ENCODE results near the gene SSBP3. TPM values are rescaled to one million over a fixed set of nuclear protein-coding genes. Genes with fewer than 3 reads are reported as not detected.

SSBP3 gene
- total RNA-seq, 1 donor from 2014 or later = 44.0 TPM

- Histone ChIP-seq H3K27ac (peak overlapping the region; percentile 66), H3K9me3 (no peaks in the 10 kb centered on the region), H3K4me3 (no peak overlapping the region), H3K4me1 (peaks cover 37% of the 10 kb centered on the region), H3K27me3 (ENCODE audit: low read depth) (no peaks in the 10 kb centered on the region), H3K36me3 (no peaks in the 10 kb centered on the region)
- intact Hi-C loops (cut with DNase I) = no loop called here
- ATAC-seq = peak; percentile 69 to 79
- TF ChIP-seq CTCF (IDR thresholded peaks at IDR 0.05) = no peak
- DNase-seq = no peak
Observed at GRCh38 chr1:54298284-54299033, 107.7 kb downstream of the SSBP3 start.

- ATAC-seq = peak in 1 of 2 donors; percentile 3
- H3K4me1 ChIP-seq = peaks cover 32% of the 10 kb centered on the region
- no peak for TF ChIP-seq CTCF (IDR thresholded peaks at IDR 0.05)
- intact Hi-C loops (cut with DNase I) = no loop called here
- no peaks in the 10 kb centered on the region for H3K9me3 ChIP-seq
- DNase-seq = no peak
- H3K36me3 ChIP-seq = no peaks in the 10 kb centered on the region
- no peaks in the 10 kb centered on the region for H3K27me3 ChIP-seq (ENCODE audit: low read depth)
- no peak overlapping the region for H3K4me3 ChIP-seq
- H3K27ac ChIP-seq = peak overlapping the region; percentile 66
Observed at GRCh38 chr1:54297596-54298283, 108.5 kb downstream of the SSBP3 start.

- no peaks in the 10 kb centered on the region for H3K27me3 ChIP-seq (ENCODE audit: low read depth)
- DNase-seq (no peak), ATAC-seq (no peak)
- H3K9me3 ChIP-seq = no peaks in the 10 kb centered on the region
- peak overlapping the region; percentile 20 for H3K27ac ChIP-seq
- no peak overlapping the region for H3K4me3 ChIP-seq
- TF ChIP-seq CTCF (IDR thresholded peaks at IDR 0.05) = no peak
- intact Hi-C loops (cut with DNase I) = no loop called here
- H3K4me1 ChIP-seq = peaks cover 32% of the 10 kb centered on the region
- H3K36me3 ChIP-seq = no peaks in the 10 kb centered on the region
Observed at GRCh38 chr1:54296666-54297065, 109.5 kb downstream of the SSBP3 start.

GRCh38 chr1:54294887-54295286 lies 111.3 kb downstream of the SSBP3 start:
- Histone ChIP-seq H3K36me3 (no peaks in the 10 kb centered on the region), H3K9me3 (no peaks in the 10 kb centered on the region), H3K4me1 (peaks cover 45% of the 10 kb centered on the region), H3K4me3 (no peak overlapping the region), H3K27me3 (ENCODE audit: low read depth) (no peaks in the 10 kb centered on the region), H3K27ac (no peak overlapping the region)
- TF ChIP-seq CTCF (IDR thresholded peaks at IDR 0.05) = no peak
- no peak for ATAC-seq
- intact Hi-C loops (cut with DNase I) = no loop called here
- DNase-seq = no peak

- no peaks in the 10 kb centered on the region for H3K9me3 ChIP-seq
- H3K4me3 ChIP-seq = no peak overlapping the region
- intact Hi-C loops (cut with DNase I) = no loop called here
- H3K36me3 ChIP-seq = no peaks in the 10 kb centered on the region
- H3K4me1 ChIP-seq = peaks cover 42% of the 10 kb centered on the region
- no peak overlapping the region for H3K27ac ChIP-seq
- TF ChIP-seq CTCF (IDR thresholded peaks at IDR 0.05) = no peak
- no peaks in the 10 kb centered on the region for H3K27me3 ChIP-seq (ENCODE audit: low read depth)
- no peak for ATAC-seq
- no peak for DNase-seq
Observed at GRCh38 chr1:54292002-54292911, 113.9 kb downstream of the SSBP3 start.

Data from lower lobe of right lung (tissue), 2 donors.